WI38 (cell line): ENCODE measurements around the gene ARMC5.
"Not testable (repeated sequence)": the region's sequence is repeated elsewhere in the genome, so short reads cannot be mapped to it uniquely, and the experiment has no call there.

Experiments
- H3K4me3 ChIP-seq: 2 replicates; pipeline ENCODE4 v1.5.1; 2011; ENCODE audit warnings: low read depth, mild to moderate bottlenecking, control low read depth, low read length
- TF ChIP-seq, protein P1 (sequence below): IDR thresholded peaks from 2 replicates; pipeline ENCODE4 v1.5.1; 2012; ENCODE audit warnings: low read depth, mild to moderate bottlenecking, control low read depth, low read length

The ARMC5 gene

DNA sequence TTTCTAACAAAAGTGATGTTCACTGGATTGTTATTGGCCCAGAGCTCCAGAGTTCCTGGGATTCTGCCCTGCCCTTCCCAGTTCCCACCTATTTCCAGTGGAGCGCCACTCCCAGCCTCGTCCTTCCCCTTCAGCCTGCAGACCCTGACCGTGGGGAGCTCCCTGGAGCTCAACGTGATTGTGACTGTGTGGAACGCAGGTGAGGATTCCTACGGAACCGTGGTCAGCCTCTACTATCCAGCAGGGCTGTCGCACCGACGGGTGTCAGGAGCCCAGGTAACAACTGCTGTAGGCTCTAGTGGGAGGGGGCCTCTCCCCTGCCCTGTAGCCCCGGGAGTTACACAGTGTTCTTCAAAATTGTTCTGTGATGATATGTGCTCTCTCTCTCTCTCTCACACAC lies 42.9 kb upstream of the ARMC5 start:
- TF ChIP-seq, protein P1, sequence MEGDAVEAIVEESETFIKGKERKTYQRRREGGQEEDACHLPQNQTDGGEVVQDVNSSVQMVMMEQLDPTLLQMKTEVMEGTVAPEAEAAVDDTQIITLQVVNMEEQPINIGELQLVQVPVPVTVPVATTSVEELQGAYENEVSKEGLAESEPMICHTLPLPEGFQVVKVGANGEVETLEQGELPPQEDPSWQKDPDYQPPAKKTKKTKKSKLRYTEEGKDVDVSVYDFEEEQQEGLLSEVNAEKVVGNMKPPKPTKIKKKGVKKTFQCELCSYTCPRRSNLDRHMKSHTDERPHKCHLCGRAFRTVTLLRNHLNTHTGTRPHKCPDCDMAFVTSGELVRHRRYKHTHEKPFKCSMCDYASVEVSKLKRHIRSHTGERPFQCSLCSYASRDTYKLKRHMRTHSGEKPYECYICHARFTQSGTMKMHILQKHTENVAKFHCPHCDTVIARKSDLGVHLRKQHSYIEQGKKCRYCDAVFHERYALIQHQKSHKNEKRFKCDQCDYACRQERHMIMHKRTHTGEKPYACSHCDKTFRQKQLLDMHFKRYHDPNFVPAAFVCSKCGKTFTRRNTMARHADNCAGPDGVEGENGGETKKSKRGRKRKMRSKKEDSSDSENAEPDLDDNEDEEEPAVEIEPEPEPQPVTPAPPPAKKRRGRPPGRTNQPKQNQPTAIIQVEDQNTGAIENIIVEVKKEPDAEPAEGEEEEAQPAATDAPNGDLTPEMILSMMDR, result no peak
- no peak overlapping the region for H3K4me3 ChIP-seq

GRCh38 chr16:31417036-31417435 lies 42.3 kb upstream of the ARMC5 start:
- H3K4me3 ChIP-seq, result not testable (repeated sequence)

- TF ChIP-seq, protein P1, result no peak
- H3K4me3 ChIP-seq, result no peak overlapping the region
Observed at GRCh38 chr16:31417916-31418315, 41.4 kb upstream of the ARMC5 start.

DNA sequence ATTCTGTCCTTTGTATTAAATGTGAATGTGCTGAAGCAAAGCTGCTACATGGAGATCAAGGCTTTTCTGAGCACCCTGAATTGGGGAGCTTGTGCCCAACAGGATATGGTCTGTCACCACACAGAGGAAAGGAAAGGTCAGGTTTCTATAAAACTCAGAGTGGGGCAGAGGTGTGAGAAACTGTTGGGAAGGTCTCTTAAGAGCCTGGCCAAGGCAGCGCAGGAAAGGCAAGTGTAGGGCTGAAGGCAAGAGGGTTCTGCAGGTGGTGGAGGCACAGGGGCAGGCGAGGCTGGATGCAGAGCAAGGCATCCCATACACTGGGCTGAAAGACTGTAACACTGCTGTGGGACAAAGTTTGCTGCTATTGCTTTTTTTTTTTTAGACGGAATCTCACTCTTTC lies 39.3 kb upstream of the ARMC5 start:
- TF ChIP-seq, protein P1, result no peak
- no peak overlapping the region for H3K4me3 ChIP-seq

DNA sequence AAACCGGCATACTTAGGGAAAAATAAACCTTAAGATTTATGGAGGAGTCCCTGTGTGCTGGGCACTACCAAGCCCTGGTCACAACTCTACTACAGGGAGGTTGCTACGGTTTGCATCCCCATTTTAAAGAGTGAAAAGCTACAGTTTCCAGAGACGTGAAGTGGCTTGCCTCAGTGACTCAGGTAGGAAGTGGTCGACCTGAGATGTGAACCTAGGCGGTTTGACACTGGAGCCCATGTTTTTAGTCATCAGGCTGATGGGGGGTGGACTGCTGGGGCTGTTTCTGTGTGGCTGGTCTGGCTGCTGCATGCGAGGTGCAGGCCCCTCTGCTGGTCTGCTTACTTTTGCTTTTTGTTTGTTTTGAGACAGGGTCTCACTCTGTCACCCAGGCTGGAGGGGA lies 37.7 kb upstream of the ARMC5 start:
- TF ChIP-seq, protein P1, result no peak
- no peak overlapping the region for H3K4me3 ChIP-seq

DNA sequence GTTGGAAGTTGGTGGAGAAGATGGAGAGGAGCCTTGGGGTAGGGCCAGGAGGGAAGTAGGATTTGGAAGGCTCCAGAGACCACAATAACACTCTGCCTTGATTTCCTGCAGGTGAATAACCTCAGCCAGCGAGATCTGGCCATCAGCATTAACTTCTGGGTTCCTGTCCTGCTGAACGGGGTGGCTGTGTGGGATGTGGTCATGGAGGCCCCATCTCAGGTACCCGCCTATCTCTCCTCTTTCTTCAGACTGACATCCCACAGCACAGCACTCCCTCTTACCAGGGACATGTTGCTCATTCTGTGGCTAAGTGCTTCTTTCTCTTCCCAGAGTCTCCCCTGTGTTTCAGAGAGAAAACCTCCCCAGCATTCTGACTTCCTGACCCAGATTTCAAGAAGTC lies 36.1 kb upstream of the ARMC5 start:
- TF ChIP-seq, protein P1, result no peak
- H3K4me3 ChIP-seq, result no peak overlapping the region

- no peak overlapping the region for H3K4me3 ChIP-seq
- TF ChIP-seq, protein P1, result no peak
Observed at GRCh38 chr16:31423801-31424200, 35.5 kb upstream of the ARMC5 start.

DNA sequence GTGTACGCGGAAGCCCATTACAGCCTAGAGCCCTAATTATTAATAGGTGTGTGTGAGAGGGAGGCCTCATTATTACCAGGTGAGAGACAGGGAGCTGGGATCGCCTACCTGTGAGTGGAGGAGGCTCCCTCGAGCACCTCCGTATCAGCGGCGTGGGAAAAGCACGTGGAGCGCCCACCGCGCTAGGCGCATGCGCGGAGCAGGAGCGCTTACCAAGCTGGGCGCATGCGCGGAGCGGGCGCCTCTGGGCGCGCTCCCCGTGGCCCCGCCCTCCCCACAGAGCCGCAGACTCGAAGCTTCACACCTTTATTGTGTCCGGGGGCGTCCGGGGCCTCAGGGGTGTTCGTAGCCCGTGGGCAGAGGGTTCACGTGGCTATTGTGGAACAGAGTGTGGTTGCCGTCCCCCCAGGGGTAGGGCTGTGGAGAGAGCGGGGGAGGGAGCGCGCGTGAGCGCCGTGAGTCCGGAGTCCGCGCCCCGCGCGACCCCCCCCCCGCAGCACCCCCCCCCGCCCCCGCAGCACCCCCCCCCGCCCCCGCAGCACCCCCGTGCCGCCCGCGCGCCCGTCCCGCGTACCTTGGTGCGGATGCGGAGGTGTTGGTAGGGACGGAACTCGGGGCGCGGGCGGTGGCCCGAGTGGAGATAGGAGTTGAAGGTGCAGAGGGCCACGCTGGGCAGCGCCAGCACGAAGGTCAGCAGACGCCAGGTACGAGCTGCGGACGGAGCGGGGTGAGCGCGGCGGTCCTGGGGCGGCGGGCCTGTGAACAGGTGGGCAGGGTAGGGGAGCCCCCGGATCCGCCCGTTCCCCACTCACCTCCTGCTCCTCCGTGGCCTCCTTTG lies 31.6 kb upstream of the ARMC5 start:
- TF ChIP-seq, protein P1, result no peak
- H3K4me3 ChIP-seq, result no peak overlapping the region
